ENCODE data around the gene PTPN14.

DNA sequence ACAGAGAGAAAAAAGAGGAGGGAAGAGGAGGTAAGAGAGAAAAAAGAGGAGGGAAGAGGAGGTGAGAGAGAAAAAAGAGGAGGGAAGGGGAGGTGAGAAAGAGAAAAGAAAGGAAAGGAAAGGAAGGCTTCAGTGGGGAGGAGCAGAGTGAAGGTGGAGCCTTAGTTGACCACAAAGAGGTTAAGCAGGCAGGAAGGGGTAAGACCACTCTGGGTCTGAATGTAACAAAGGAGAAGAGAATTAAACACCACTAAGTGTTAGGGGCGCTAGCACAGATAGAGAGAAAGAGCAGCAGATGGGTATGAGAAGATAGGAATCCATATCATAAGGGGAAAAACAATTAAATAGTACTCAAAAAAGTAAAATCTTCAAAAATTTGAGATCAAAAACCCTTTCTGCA, 6.6 kb downstream of the PTPN14 start:
- TF ChIP-seq, protein P1, sequence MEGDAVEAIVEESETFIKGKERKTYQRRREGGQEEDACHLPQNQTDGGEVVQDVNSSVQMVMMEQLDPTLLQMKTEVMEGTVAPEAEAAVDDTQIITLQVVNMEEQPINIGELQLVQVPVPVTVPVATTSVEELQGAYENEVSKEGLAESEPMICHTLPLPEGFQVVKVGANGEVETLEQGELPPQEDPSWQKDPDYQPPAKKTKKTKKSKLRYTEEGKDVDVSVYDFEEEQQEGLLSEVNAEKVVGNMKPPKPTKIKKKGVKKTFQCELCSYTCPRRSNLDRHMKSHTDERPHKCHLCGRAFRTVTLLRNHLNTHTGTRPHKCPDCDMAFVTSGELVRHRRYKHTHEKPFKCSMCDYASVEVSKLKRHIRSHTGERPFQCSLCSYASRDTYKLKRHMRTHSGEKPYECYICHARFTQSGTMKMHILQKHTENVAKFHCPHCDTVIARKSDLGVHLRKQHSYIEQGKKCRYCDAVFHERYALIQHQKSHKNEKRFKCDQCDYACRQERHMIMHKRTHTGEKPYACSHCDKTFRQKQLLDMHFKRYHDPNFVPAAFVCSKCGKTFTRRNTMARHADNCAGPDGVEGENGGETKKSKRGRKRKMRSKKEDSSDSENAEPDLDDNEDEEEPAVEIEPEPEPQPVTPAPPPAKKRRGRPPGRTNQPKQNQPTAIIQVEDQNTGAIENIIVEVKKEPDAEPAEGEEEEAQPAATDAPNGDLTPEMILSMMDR (conservative IDR thresholded peaks at IDR 0.05; ENCODE audit: low read depth in 2 of 2): no peak
- TF ChIP-seq EZH2 (IDR thresholded peaks at IDR 0.05; ENCODE audit: low read depth, unreplicated experiment) (no peak), EZH2phosphoT487 (IDR thresholded peaks at IDR 0.05; ENCODE audit: unreplicated experiment) (no peak), POLR2AphosphoS5 (IDR thresholded peaks at IDR 0.05; ENCODE audit: low read depth) (no peak), JUNB (IDR thresholded peaks at IDR 0.05; ENCODE audit: unreplicated experiment) (no peak)
- TF ChIP-seq, protein P2, sequence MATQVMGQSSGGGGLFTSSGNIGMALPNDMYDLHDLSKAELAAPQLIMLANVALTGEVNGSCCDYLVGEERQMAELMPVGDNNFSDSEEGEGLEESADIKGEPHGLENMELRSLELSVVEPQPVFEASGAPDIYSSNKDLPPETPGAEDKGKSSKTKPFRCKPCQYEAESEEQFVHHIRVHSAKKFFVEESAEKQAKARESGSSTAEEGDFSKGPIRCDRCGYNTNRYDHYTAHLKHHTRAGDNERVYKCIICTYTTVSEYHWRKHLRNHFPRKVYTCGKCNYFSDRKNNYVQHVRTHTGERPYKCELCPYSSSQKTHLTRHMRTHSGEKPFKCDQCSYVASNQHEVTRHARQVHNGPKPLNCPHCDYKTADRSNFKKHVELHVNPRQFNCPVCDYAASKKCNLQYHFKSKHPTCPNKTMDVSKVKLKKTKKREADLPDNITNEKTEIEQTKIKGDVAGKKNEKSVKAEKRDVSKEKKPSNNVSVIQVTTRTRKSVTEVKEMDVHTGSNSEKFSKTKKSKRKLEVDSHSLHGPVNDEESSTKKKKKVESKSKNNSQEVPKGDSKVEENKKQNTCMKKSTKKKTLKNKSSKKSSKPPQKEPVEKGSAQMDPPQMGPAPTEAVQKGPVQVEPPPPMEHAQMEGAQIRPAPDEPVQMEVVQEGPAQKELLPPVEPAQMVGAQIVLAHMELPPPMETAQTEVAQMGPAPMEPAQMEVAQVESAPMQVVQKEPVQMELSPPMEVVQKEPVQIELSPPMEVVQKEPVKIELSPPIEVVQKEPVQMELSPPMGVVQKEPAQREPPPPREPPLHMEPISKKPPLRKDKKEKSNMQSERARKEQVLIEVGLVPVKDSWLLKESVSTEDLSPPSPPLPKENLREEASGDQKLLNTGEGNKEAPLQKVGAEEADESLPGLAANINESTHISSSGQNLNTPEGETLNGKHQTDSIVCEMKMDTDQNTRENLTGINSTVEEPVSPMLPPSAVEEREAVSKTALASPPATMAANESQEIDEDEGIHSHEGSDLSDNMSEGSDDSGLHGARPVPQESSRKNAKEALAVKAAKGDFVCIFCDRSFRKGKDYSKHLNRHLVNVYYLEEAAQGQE (IDR thresholded peaks at IDR 0.05; ENCODE audit: unreplicated experiment): no peak

Data from GM23338 (cell line).